Prostate gland (tissue), 2 donors: Measurements from ENCODE around the gene DDX28. TPM values are rescaled to one million over a fixed set of nuclear protein-coding genes. Genes with fewer than 3 reads are reported as not detected.

ENCODE experiments used
- DNase-seq: peaks from one replicate; pipeline ENCODE4 v3.0.0-alpha.2; 2019; ENCODE audit warnings: low spot score
- H3K27ac ChIP-seq, 2 donors: fragments of 200-600 bp; sonication (generic); 2 replicates each; pipeline ENCODE4 v1.5.1; 2017 to 2019
- H3K27me3 ChIP-seq: fragments of 200-600 bp; sonication (generic); replicated peaks from 2 replicates; pipeline ENCODE4 v1.5.1; 2019; ENCODE audit not compliant: insufficient read depth
- H3K36me3 ChIP-seq, 2 donors: fragments of 200-600 bp; sonication (generic); 1 replicate in 1 of 2; 2 replicates in 1 of 2; pipeline versions ENCODE4 v1.5.1 to v1.8.1; 2017 to 2019
- H3K4me1 ChIP-seq: fragments of 200-600 bp; sonication (generic); replicated peaks from 2 replicates; pipeline ENCODE4 v1.5.1; 2019
- H3K4me3 ChIP-seq, 2 donors: fragments of 200-600 bp; sonication (generic); 2 replicates each; pipeline ENCODE4 v1.5.1; 2017 to 2019
- H3K9me3 ChIP-seq: fragments of 200-600 bp; sonication (generic); 2 replicates; pipeline ENCODE4 v1.5.1; 2017
- POLR2A ChIP-seq: fragments of 450-650 bp; IDR thresholded peaks from one replicate; pipeline ENCODE4 v1.6.1; 2016; ENCODE audit warnings: antibody characterized with exemption, mild to moderate bottlenecking
- POLR2AphosphoS5 ChIP-seq: sonication (generic); formaldehyde crosslinking; IDR thresholded peaks from one replicate; pipeline ENCODE4 v1.6.1; 2017; ENCODE audit warnings: antibody characterized with exemption
- WGBS: methylation state at CpG from one replicate; pipeline ENCODE4 v1.1.5; 2018; 5-methylcytosine and 5-hydroxymethylcytosine counted together
- intact Hi-C: fragments of 100-400 bp; cut with DNase I; formaldehyde crosslinking; loops from one replicate; pipeline ENCODE4 v1.14.2; 2022
- total RNA-seq, 2 donors: library from RNA; depleted of rRNA; stranded (reverse); fragments of >200 nt; gene quantifications; one replicate each; pipeline ENCODE4 v1.1.0, GENCODE V29; 2016
- TF ChIP-seq, protein P1 (sequence below), 4 experiments: fragments of 200-600 bp in 2 of 4; fragments of 450-650 bp in 2 of 4; sonication (generic) in 2 of 4; IDR thresholded peaks; 1 replicate in 3 of 4; 2 replicates in 1 of 4; pipeline ENCODE4 v1.5.1; 2016 to 2019; ENCODE audit warnings: antibody characterized with exemption in 4 of 4, mild to moderate bottlenecking in 2 of 4, moderate library complexity in 2 of 4

Gene DDX28
- total RNA-seq, 2 donors from 2014 or later, result 7.1 to 16.5 TPM

DNA sequence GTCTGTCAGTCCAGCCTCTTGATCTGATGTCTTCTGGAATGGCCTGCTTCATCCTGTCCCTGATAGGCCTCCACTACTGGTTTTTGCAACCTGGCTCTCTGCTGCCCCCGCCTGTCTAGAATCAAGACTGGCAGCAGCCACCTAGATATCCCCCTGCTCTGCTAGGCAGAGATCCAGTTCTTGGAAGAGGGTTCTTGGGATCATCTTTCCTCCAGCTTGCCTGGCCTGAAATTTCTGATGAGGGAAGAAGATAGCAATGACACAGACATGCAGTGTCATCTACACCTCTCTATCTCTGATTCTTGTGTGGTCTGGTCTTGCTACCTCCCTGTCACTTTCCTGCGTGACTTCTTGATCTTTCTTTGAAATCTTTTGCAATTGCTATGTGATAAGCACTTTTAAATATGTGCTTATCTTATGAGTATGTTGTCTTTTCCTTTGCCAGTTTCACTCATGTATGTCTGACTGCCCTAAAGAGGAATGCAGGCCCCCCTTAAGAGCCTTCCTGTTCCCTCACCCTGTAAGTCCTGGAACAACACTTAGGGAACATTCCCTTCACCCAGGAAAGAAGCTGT, 41.8 kb upstream of the DDX28 start:
- Histone ChIP-seq H3K4me1 (peaks cover 5% of the 10 kb centered on the region), H3K27ac (peak overlapping the region; percentile 48 to 62), H3K4me3 (no peak overlapping the region), H3K27me3 (no peaks in the 10 kb centered on the region), H3K36me3 (no peaks in the 10 kb centered on the region), H3K9me3 (no peaks in the 10 kb centered on the region)
- TF ChIP-seq, protein P1, sequence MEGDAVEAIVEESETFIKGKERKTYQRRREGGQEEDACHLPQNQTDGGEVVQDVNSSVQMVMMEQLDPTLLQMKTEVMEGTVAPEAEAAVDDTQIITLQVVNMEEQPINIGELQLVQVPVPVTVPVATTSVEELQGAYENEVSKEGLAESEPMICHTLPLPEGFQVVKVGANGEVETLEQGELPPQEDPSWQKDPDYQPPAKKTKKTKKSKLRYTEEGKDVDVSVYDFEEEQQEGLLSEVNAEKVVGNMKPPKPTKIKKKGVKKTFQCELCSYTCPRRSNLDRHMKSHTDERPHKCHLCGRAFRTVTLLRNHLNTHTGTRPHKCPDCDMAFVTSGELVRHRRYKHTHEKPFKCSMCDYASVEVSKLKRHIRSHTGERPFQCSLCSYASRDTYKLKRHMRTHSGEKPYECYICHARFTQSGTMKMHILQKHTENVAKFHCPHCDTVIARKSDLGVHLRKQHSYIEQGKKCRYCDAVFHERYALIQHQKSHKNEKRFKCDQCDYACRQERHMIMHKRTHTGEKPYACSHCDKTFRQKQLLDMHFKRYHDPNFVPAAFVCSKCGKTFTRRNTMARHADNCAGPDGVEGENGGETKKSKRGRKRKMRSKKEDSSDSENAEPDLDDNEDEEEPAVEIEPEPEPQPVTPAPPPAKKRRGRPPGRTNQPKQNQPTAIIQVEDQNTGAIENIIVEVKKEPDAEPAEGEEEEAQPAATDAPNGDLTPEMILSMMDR (IDR thresholded peaks at IDR 0.05), result peak in 3 of 4 experiments; percentile 52 to 78 (median 67)
- TF ChIP-seq POLR2AphosphoS5 (peak; percentile 59), POLR2A (no peak)
- WGBS, result 15% methylated on average over 2 of the region's 2 CpGs
- DNase-seq, result peak; percentile 69
- intact Hi-C loops, result no loop called here

DNA sequence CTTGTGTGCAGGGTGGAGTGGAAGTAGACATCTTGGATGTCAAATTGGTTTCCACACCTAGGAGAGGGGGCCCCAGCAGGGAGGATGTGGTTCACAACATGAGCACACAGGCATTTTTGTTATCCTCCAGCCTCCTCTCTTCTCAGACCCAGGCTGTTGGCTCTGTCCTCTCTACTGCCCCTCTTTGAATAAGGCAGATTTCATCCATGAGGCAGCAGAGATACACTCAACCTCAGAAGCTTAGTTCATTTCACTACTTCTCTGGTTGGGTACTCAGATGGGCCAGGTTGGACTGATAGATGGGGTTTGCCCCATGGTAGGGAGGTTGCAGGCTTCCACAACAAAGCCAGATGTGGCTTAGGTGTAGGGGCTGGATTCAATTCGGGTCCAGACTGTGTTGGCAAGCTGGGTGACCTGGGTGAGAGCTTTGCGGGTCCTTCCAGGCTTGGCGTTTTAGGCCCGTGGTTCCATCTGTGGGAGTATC, 39.9 kb upstream of the DDX28 start:
- H3K4me1 ChIP-seq, result peaks cover 2% of the 10 kb centered on the region
- DNase-seq, result no peak
- no peaks in the 10 kb centered on the region for H3K9me3 ChIP-seq

DNA sequence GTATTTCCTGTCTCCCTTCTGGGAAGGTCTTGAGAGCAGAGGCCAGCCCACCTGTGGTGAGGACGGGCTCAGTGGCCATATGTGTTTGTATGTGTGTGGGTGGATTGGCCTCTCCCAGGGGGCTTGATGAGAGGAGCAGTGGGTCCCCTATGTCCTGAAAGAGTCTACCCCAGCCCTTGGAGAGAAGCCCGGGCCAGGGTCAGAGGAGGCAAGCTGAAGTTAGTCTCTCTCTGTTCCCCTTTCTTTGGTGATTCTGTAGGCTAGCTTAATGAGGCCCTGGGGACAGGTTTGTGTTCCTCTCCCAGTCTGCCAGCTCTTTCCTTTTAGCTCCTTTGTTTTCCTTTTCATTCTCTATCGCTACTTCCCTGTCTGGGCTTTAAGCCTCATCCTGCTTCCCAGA, 38.4 kb upstream of the DDX28 start:
- Histone ChIP-seq H3K27ac (no peak overlapping the region), H3K4me3 (no peak overlapping the region), H3K27me3 (no peaks in the 10 kb centered on the region), H3K36me3 (no peaks in the 10 kb centered on the region), H3K9me3 (no peaks in the 10 kb centered on the region), H3K4me1 (no peaks in the 10 kb centered on the region)
- no peak for DNase-seq
- no peak for TF ChIP-seq POLR2AphosphoS5
- TF ChIP-seq POLR2A, result no peak
- TF ChIP-seq, protein P1 (IDR thresholded peaks at IDR 0.05), result no peak
- 76% methylated on average over 3 of the region's 3 CpGs for WGBS
- intact Hi-C loops, result no loop called here

More for the DNA sequence above, 39.9 kb upstream of the DDX28 start:
- Histone ChIP-seq H3K4me3 (no peak overlapping the region), H3K27me3 (no peaks in the 10 kb centered on the region), H3K36me3 (no peaks in the 10 kb centered on the region), H3K27ac (no peak overlapping the region)
- no peak for TF ChIP-seq POLR2A
- TF ChIP-seq, protein P1 (IDR thresholded peaks at IDR 0.05), result no peak
- no peak for TF ChIP-seq POLR2AphosphoS5
- intact Hi-C loops, result no loop called here
- WGBS, result 94% methylated on average over 4 of the region's 4 CpGs

DNA sequence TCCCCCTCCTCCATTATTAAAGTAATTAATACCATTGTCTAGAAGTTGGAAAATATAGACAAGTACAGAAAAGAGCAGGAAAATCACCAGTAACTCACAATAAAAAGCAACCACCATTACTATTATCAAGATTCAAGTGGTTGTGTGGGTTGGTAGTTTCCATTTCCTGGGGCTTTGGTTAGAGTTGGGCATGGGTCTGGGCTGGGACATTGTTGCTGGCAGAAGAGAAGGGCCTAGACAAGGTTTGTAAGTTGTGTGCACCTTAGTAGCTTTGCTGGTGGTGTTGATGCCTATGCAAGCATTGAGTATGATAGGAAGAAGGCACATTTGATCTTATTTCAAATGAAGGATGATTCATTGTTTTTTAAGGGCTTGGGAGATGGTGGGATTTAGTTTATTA, 36.8 kb upstream of the DDX28 start:
- Histone ChIP-seq H3K4me3 (no peak overlapping the region), H3K27ac (no peak overlapping the region), H3K4me1 (no peaks in the 10 kb centered on the region), H3K36me3 (no peaks in the 10 kb centered on the region), H3K9me3 (no peaks in the 10 kb centered on the region), H3K27me3 (no peaks in the 10 kb centered on the region)
- TF ChIP-seq, protein P1 (IDR thresholded peaks at IDR 0.05), result no peak
- TF ChIP-seq POLR2A (no peak), POLR2AphosphoS5 (no peak)
- DNase-seq, result no peak
- intact Hi-C loops, result no loop called here

DNA sequence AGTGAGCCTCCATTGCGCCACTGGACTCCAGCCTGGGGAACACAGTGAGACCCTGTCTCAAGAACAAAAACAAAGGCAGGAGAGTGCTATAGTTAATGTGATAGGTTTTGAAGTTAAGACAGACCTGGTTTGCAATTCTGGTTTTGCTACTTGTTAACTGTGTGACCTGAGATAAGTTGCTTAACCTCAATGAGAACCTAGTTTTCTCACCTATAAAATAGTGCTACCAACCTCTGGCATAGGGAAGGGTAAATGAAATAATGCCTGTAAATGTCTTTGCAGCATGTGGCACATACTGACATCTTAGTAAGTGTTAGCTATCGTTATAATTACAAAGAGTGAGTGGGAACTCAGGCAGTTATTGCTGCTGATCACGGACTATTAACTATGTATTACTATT, 32.4 kb upstream of the DDX28 start:
- TF ChIP-seq POLR2AphosphoS5 (no peak), POLR2A (no peak)
- TF ChIP-seq, protein P1 (IDR thresholded peaks at IDR 0.05), result no peak
- H3K36me3 ChIP-seq, result no peaks in the 10 kb centered on the region
- intact Hi-C loops, result no loop called here

More for the DNA sequence above, 32.4 kb upstream of the DDX28 start:
- H3K4me3 ChIP-seq, result no peak overlapping the region
- WGBS, result 94% methylated on average over 3 of the region's 3 CpGs
- H3K4me1 ChIP-seq, result no peaks in the 10 kb centered on the region
- H3K9me3 ChIP-seq, result no peaks in the 10 kb centered on the region
- H3K27me3 ChIP-seq, result no peaks in the 10 kb centered on the region
- DNase-seq, result no peak
- no peak overlapping the region for H3K27ac ChIP-seq
